SU-DHL-6 (cell line): ENCODE data around the gene SHROOM1.

Experiments used
- CTCF ChIP-seq: fragments of 200-600 bp; sonication (generic); IDR thresholded peaks from one replicate; pipeline ENCODE4 v1.5.1; 2017; ENCODE audit warnings: antibody characterized with exemption, mild to moderate bottlenecking, low read length, moderate library complexity; ENCODE audit not compliant: insufficient read depth, poor library complexity, severe bottlenecking
- EZH2phosphoT487 ChIP-seq: fragments of 200-600 bp; sonication (generic), shearing (Covaris generic); conservative IDR thresholded peaks from 2 replicates; pipeline ENCODE4 v1.6.1; 2018; ENCODE audit warnings: mild to moderate bottlenecking, antibody characterized with exemption, low read length, moderate library complexity, mixed read lengths

- no peak for TF ChIP-seq CTCF
- TF ChIP-seq EZH2phosphoT487, result no peak
Observed at GRCh38 chr5:132777209-132778069, 53.0 kb downstream of the SHROOM1 start, which contains the start of gene SEPTIN8.
